Breast epithelium (tissue), 4 donors: Measurements from ENCODE around the gene TECR. TPM values are rescaled to one million over a fixed set of nuclear protein-coding genes. Genes with fewer than 3 reads are reported as not detected.
"Not testable (repeated sequence)": the region's sequence is repeated elsewhere in the genome, so short reads cannot be mapped to it uniquely, and the experiment has no call there.

Experiments used
- DNase-seq, 2 donors: peaks; one replicate each; pipeline ENCODE4 v3.0.0-alpha.2; 2019; ENCODE audit warnings: low spot score in 2 of 2
- H3K27ac ChIP-seq, 2 donors: fragments of 200-600 bp; sonication (generic) in 1 of 2; one replicate each; pipeline ENCODE4 v1.5.1; 2016 to 2019; ENCODE audit warnings: mild to moderate bottlenecking in 1 of 2
- H3K27me3 ChIP-seq, 2 donors: fragments of 200-600 bp; sonication (generic) in 1 of 2; one replicate each; pipeline versions ENCODE4 v1.5.1 to v1.6.0; 2017 to 2019; ENCODE audit warnings: control low read depth in 1 of 2, mild to moderate bottlenecking in 1 of 2
- H3K36me3 ChIP-seq: fragments of 200-600 bp; one replicate; pipeline ENCODE4 v1.5.1; 2019
- H3K4me1 ChIP-seq, 2 donors: fragments of 200-600 bp; sonication (generic); one replicate each; pipeline ENCODE4 v1.5.1; 2016 to 2019; ENCODE audit warnings: control low read depth in 1 of 2
- H3K4me3 ChIP-seq, 3 donors: fragments of 200-600 bp; sonication (generic); 1 replicate in 2 of 3; 2 replicates in 1 of 3; pipeline ENCODE4 v1.5.1; 2016 to 2019; ENCODE audit warnings: mild to moderate bottlenecking in 3 of 3, moderate library complexity in 2 of 3
- H3K9me3 ChIP-seq, 2 donors: fragments of 200-600 bp; sonication (generic) in 1 of 2; one replicate each; pipeline ENCODE4 v1.5.1; 2016 to 2019; ENCODE audit warnings: control low read depth in 1 of 2
- POLR2A ChIP-seq: fragments of 450-650 bp; IDR thresholded peaks from one replicate; pipeline ENCODE4 v1.6.1; 2016; ENCODE audit warnings: antibody characterized with exemption, mild to moderate bottlenecking, moderate library complexity
- POLR2AphosphoS5 ChIP-seq, 3 donors: sonication (generic); formaldehyde crosslinking; IDR thresholded peaks; one replicate each; pipeline ENCODE4 v1.6.1; 2017; ENCODE audit warnings: antibody characterized with exemption in 3 of 3
- intact Hi-C: fragments of 100-400 bp; cut with DNase I; formaldehyde crosslinking; loops from one replicate; pipeline ENCODE4 v1.15.1; 2023; ENCODE audit warnings: low total_unique reads
- total RNA-seq, 3 donors: library from RNA; depleted of rRNA; stranded (reverse); fragments of >200 nt; gene quantifications; one replicate each; pipeline ENCODE4 v1.1.0, GENCODE V29; 2016
- TF ChIP-seq, protein P1 (sequence below), 3 donors: fragments of 450-650 bp; IDR thresholded peaks; one replicate each; pipeline ENCODE4 v1.5.1; 2016 to 2017; ENCODE audit warnings: antibody characterized with exemption in 3 of 3, mild to moderate bottlenecking in 3 of 3, moderate library complexity in 3 of 3

Gene TECR
- total RNA-seq, 3 donors from 2014 or later, result 36.1 to 66.9 (median 43.4) TPM

DNA sequence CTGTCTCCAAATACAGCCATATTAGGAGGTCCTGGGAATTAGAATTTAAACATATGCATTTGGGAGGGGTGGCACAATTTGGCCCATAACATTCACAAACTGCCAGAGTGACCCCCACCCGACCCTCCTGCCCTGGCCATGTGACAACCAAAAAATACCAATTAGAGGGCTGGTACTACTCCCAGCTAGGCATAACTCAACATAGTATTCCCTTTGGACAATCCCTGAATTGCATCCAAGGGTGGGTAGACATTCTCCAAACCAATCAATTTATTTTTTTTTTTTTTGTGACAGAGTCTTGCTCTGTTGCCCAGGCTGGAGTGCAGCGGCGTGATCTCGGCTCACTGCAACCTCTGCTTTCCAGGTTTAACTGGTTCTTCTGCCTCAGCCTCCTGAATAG lies 83.3 kb downstream of the TECR start:
- TF ChIP-seq POLR2A, result no peak
- no peak for TF ChIP-seq POLR2AphosphoS5 (IDR thresholded peaks at IDR 0.05)
- TF ChIP-seq, protein P1, sequence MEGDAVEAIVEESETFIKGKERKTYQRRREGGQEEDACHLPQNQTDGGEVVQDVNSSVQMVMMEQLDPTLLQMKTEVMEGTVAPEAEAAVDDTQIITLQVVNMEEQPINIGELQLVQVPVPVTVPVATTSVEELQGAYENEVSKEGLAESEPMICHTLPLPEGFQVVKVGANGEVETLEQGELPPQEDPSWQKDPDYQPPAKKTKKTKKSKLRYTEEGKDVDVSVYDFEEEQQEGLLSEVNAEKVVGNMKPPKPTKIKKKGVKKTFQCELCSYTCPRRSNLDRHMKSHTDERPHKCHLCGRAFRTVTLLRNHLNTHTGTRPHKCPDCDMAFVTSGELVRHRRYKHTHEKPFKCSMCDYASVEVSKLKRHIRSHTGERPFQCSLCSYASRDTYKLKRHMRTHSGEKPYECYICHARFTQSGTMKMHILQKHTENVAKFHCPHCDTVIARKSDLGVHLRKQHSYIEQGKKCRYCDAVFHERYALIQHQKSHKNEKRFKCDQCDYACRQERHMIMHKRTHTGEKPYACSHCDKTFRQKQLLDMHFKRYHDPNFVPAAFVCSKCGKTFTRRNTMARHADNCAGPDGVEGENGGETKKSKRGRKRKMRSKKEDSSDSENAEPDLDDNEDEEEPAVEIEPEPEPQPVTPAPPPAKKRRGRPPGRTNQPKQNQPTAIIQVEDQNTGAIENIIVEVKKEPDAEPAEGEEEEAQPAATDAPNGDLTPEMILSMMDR (IDR thresholded peaks at IDR 0.05), result no peak
- intact Hi-C loops, result no loop called here
- Histone ChIP-seq H3K27me3 (no peaks in the 10 kb centered on the region), H3K9me3 (no peaks in the 10 kb centered on the region), H3K27ac (no peak overlapping the region), H3K4me1 (no peaks in the 10 kb centered on the region), H3K4me3 (no peak overlapping the region), H3K36me3 (no peaks in the 10 kb centered on the region)
- DNase-seq, result no peak

DNA sequence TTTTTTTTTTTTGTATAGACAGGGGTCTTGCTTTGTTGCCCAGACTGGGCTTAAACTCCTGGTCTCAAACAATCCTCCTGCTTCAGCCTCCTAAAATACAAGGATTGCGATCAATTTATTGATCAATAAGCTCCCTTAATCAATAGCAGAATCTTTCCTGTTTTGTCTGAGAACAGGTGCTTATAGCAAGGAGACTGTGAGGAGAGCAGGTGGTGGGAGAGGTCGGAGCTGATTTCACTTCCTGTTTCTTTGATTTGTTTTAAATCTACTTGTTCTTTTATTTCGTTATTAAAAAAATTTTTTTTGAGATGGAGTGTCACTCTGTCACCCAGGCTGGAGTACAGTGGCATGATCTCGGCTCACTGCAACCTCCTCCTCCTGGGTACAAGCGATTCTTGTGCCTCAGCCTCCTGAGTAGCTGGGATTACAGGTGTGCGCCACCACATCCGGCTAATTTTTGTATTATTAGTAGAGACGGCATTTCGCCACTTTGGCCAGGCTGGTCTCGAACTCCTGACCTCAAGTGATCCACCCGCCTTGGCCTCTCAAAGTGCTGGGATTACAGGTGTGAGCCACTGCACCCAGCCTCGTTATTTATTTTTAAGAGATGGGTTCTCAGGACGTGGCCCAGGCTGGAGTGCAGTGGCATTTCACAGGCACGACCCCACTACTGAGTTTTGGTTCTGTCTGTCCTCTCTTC lies 84.2 kb downstream of the TECR start:
- H3K27ac ChIP-seq, H3K4me1 ChIP-seq, DNase-seq, intact Hi-C loops, H3K9me3 ChIP-seq, H3K4me3 ChIP-seq, H3K27me3 ChIP-seq, H3K36me3 ChIP-seq: not testable (repeated sequence)

DNA sequence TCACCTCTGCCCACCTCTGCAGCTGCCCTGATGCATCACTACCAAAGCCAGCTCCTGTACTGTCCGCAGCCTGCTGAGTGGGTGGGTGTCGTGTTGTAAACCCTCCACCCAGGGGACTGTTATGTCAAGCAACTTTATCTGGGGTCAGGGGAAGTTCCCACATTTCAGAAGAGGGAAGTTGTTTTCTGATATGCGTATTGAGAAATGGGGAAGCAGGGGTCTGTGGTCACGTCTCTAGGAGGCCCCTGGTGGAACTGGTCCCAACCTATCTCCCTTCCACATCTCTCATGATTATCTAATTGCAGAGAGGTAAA lies 84.7 kb downstream of the TECR start:
- Histone ChIP-seq H3K4me3 (no peak overlapping the region), H3K4me1 (no peaks in the 10 kb centered on the region), H3K9me3 (peaks cover 4% of the 10 kb centered on the region in 2 donors), H3K36me3 (no peaks in the 10 kb centered on the region), H3K27me3 (no peaks in the 10 kb centered on the region), H3K27ac (no peak overlapping the region)
- no peak for DNase-seq
- intact Hi-C loops, result no loop called here
- TF ChIP-seq, protein P1 (IDR thresholded peaks at IDR 0.05), result no peak
- TF ChIP-seq POLR2A (no peak), POLR2AphosphoS5 (IDR thresholded peaks at IDR 0.05) (no peak)

Other genes with a start within 250 kb of the TECR start
- gene ADGRE5, start 148.2 kb upstream of the TECR start, total RNA-seq, result 10 to 100 TPM; 20.2 to 31.4 (median 23.3) TPM
- 10 to 100 TPM; 65.9 to 79.0 (median 75.5) TPM for gene DDX39A, start 110.3 kb upstream of the TECR start, total RNA-seq
- gene PKN1, start 96.3 kb upstream of the TECR start, total RNA-seq, result 10 to 100 TPM; 40.8 to 78.1 (median 59.6) TPM
- gene PTGER1, start 54.2 kb upstream of the TECR start, total RNA-seq, result 1 to 10 TPM in 1 of 3 donors, under 1 TPM in 1, not detected in 1; 0.48 to 1.3 TPM
- gene GIPC1, start 33.5 kb upstream of the TECR start, total RNA-seq, result 10 to 100 TPM; 48.8 to 79.0 (median 72.0) TPM
- 100 to 1,000 TPM in 2 of 3 donors, 10 to 100 TPM in 1; 59.0 to 166 (median 102) TPM for gene DNAJB1, start 11.2 kb upstream of the TECR start, total RNA-seq
- 100 to 1,000 TPM; 283 to 388 (median 299) TPM for gene NDUFB7, start 42.5 kb downstream of the TECR start, total RNA-seq
- not detected for gene CLEC17A, start 53.5 kb downstream of the TECR start, total RNA-seq
- gene ADGRE3, start 145.2 kb downstream of the TECR start, total RNA-seq, result under 1 TPM in 1 of 3 donors, not detected in 2; 0.44 TPM
- gene ZNF333, start 160.5 kb downstream of the TECR start, total RNA-seq, result 10 to 100 TPM; 28.5 to 31.6 (median 29.4) TPM
- gene ADGRE2, start 249.0 kb downstream of the TECR start, total RNA-seq, result 10 to 100 TPM in 1 of 3 donors, 1 to 10 TPM in 2; 1.9 to 32.1 (median 9.8) TPM